BE2C (cell line): ENCODE measurements around the gene ST8SIA6.
"Not testable (repeated sequence)": the region's sequence is repeated elsewhere in the genome, so short reads cannot be mapped to it uniquely, and the experiment has no call there.

Source experiments
- DNase-seq: peaks from one replicate; pipeline ENCODE4 v3.0.0-alpha.2; 2020
- H3K27me3 ChIP-seq: fragments of 250-450 bp; sonication (Bioruptor Pico); 2 replicates; pipeline ENCODE4 v1.5.1; 2020; ENCODE audit warnings: mild to moderate bottlenecking
- H3K36me3 ChIP-seq: fragments of 250-450 bp; sonication (Bioruptor Pico); 2 replicates; pipeline ENCODE4 v1.5.1; 2020; ENCODE audit warnings: mild to moderate bottlenecking
- H3K4me1 ChIP-seq: fragments of 250-450 bp; sonication (Bioruptor Pico); 2 replicates; pipeline ENCODE4 v1.5.1; 2020
- H3K4me3 ChIP-seq: 2 replicates; pipeline ENCODE4 v1.5.1; 2011; ENCODE audit warnings: low read depth, low read length
- H3K9me3 ChIP-seq: fragments of 250-450 bp; sonication (Bioruptor Pico); 2 replicates; pipeline ENCODE4 v1.5.1; 2020
- TF ChIP-seq, protein P1 (sequence below): IDR thresholded peaks from 2 replicates; pipeline ENCODE4 v1.5.1; 2012; ENCODE audit warnings: mild to moderate bottlenecking, low read depth, low read length

Gene ST8SIA6

DNA sequence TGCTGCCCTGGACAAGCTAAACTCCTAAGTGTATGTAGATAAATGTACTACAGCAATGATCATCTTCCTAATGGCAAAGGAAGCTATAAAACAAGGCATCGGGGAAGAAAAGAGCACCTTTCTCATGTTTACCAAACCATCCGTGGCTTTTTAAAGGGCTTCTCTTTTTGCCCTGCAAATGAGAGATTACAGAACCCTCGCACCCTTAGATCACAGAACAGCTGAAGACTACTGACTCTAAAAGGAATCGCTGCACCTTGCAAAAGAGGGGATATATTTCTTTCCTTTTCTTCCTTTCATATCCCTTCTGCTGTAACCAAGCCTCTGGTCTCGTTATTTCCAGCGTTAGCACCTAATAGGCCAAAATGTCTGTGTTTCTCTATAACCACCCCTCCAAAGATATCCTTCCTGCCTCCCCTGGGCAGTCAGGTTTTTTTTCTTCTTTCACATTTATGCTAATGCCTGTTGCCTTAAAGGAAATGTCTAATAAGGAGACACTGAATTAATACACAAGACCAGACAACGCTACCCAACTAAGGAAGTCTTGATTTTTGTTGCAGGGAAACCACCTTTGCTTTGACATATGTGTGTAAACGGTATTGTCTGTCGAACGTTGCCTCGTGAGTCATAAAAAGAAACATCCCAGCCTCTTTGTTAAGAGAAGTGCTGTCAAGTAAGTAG lies 10.5 kb downstream of the ST8SIA6 start:
- Histone ChIP-seq H3K36me3 (no peaks in the 10 kb centered on the region), H3K4me1 (no peaks in the 10 kb centered on the region), H3K4me3 (no peak overlapping the region), H3K9me3 (no peaks in the 10 kb centered on the region), H3K27me3 (peaks cover 23% of the 10 kb centered on the region)
- no peak for DNase-seq
- TF ChIP-seq, protein P1, sequence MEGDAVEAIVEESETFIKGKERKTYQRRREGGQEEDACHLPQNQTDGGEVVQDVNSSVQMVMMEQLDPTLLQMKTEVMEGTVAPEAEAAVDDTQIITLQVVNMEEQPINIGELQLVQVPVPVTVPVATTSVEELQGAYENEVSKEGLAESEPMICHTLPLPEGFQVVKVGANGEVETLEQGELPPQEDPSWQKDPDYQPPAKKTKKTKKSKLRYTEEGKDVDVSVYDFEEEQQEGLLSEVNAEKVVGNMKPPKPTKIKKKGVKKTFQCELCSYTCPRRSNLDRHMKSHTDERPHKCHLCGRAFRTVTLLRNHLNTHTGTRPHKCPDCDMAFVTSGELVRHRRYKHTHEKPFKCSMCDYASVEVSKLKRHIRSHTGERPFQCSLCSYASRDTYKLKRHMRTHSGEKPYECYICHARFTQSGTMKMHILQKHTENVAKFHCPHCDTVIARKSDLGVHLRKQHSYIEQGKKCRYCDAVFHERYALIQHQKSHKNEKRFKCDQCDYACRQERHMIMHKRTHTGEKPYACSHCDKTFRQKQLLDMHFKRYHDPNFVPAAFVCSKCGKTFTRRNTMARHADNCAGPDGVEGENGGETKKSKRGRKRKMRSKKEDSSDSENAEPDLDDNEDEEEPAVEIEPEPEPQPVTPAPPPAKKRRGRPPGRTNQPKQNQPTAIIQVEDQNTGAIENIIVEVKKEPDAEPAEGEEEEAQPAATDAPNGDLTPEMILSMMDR: no peak

- Histone ChIP-seq H3K27me3 (peaks cover 13% of the 10 kb centered on the region), H3K9me3 (no peaks in the 10 kb centered on the region), H3K36me3 (no peaks in the 10 kb centered on the region), H3K4me3 (no peak overlapping the region), H3K4me1 (no peaks in the 10 kb centered on the region)
- no peak for DNase-seq
- TF ChIP-seq, protein P1: no peak
Observed at GRCh38 chr10:17438583-17438982, 15.8 kb downstream of the ST8SIA6 start.

DNA sequence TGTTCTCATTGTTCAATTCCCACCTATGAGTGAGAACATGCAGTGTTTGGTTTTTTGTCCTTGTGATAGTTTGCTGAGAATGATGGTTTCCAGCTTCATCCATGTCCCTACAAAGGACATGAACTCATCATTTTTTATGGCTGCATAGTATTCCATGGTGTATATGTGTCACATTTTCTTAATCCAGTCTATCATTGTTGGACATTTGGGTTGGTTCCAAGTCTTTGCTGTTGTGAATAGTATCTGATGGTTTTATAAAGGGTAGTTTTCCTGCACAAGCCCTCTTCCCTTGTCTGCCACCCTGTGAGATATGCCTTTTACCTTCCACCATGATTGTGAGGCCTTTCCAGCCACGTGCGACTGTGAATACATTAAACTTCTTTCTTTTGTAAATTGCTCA lies 17.8 kb downstream of the ST8SIA6 start:
- H3K9me3 ChIP-seq, H3K4me1 ChIP-seq, H3K36me3 ChIP-seq, H3K4me3 ChIP-seq, DNase-seq: not testable (repeated sequence)
- peaks cover 13% of the 10 kb centered on the region for H3K27me3 ChIP-seq

- Histone ChIP-seq H3K4me3 (no peak overlapping the region), H3K9me3 (no peaks in the 10 kb centered on the region), H3K4me1 (no peaks in the 10 kb centered on the region), H3K36me3 (no peaks in the 10 kb centered on the region), H3K27me3 (peaks cover 15% of the 10 kb centered on the region)
- no peak for DNase-seq
- TF ChIP-seq, protein P1: no peak
Observed at GRCh38 chr10:17435953-17436352, 18.4 kb downstream of the ST8SIA6 start.

- H3K36me3 ChIP-seq: no peaks in the 10 kb centered on the region
- no peaks in the 10 kb centered on the region for H3K9me3 ChIP-seq
- no peaks in the 10 kb centered on the region for H3K4me1 ChIP-seq
- no peak overlapping the region for H3K4me3 ChIP-seq
- TF ChIP-seq, protein P1: no peak
- H3K27me3 ChIP-seq: peaks cover 16% of the 10 kb centered on the region
- no peak for DNase-seq
Observed at GRCh38 chr10:17435187-17435586, 19.2 kb downstream of the ST8SIA6 start.

DNA sequence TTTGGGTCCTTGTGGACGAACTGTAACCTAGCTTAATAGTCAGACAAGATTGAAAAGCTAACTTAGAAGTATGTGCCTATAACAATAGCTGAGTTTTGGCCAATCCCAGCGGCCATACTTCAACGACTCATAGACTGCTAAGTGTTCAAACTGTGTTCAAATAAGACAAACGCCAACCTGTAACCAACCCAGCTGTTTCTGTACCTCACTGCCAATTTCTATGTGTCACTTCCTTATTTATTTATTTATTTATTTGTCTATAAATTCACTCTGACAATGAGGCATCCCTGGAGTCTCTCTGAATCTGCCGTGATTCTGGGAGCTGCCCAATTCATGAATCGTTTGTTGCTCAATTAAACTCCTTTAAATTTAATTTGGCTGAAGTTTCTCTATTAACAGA lies 21.7 kb downstream of the ST8SIA6 start:
- H3K9me3 ChIP-seq: no peaks in the 10 kb centered on the region
- H3K4me1 ChIP-seq: no peaks in the 10 kb centered on the region
- H3K27me3 ChIP-seq: peaks cover 16% of the 10 kb centered on the region
- no peak overlapping the region for H3K4me3 ChIP-seq
- TF ChIP-seq, protein P1: no peak
- DNase-seq: no peak
- no peaks in the 10 kb centered on the region for H3K36me3 ChIP-seq
